H1 (cell line): ENCODE measurements around the gene GREB1L. TPM values are rescaled to one million over a fixed set of nuclear protein-coding genes. Genes with fewer than 3 reads are reported as not detected.

ENCODE experiments used
- CTCF ChIA-PET: fragments of 300-600 bp; sonication (Branson Sonifier 250); formaldehyde crosslinking; loops from one replicate; lab custom pipeline; 2021; ENCODE audit not compliant: partially characterized antibody; lab: Charles Lee
- POLR2A ChIA-PET: fragments of 300-600 bp; sonication (Branson Sonifier 250); formaldehyde crosslinking; loops from one replicate; lab custom pipeline; 2021; ENCODE audit warnings: inconsistent platforms; ENCODE audit not compliant: partially characterized antibody; lab: Charles Lee
- DNase-seq, 2 experiments: peaks; one replicate each; pipeline versions ENCODE4 v3.0.0 to v3.0.0-alpha.2; 2010 to 2022; ENCODE audit warnings: low spot score in 2 of 2, low read depth in 1 of 2, mixed read lengths in 1 of 2
- FAIRE-seq: peaks from 2 replicates; lab custom pipeline; 2011; peaks lifted over from hg19 to GRCh38; lab: Jason Lieb, UNC
- H2AFZ ChIP-seq: 2 replicates; pipeline ENCODE4 v1.8.1; 2012; ENCODE audit warnings: low read length, inconsistent platforms
- H2AK5ac ChIP-seq: 2 replicates; pipeline ENCODE4 v1.6.1; 2013; ENCODE audit warnings: low read depth, low read length
- H2BK120ac ChIP-seq: replicated peaks from 2 replicates; pipeline ENCODE3; 2013; ENCODE audit warnings: low read depth, low read length, inconsistent platforms
- H2BK12ac ChIP-seq: 2 replicates; pipeline ENCODE4 v1.6.1; 2013; ENCODE audit warnings: low read depth, low read length
- H2BK15ac ChIP-seq: 2 replicates; pipeline ENCODE4 v1.6.1; 2013; ENCODE audit warnings: low read length
- H2BK20ac ChIP-seq: 2 replicates; pipeline ENCODE4 v1.6.1; 2013; ENCODE audit warnings: low read length
- H2BK5ac ChIP-seq: 2 replicates; pipeline ENCODE4 v1.6.1; 2013; ENCODE audit warnings: low read depth, low read length
- H3K14ac ChIP-seq: 2 replicates; pipeline ENCODE4 v1.6.1; 2013; ENCODE audit warnings: inconsistent platforms; ENCODE audit not compliant: insufficient read length
- H3K18ac ChIP-seq: 2 replicates; pipeline ENCODE4 v1.6.1; 2013; ENCODE audit warnings: low read length; ENCODE audit errors: extremely low read depth
- H3K23ac ChIP-seq: 2 replicates; pipeline ENCODE4 v1.6.1; 2013; ENCODE audit warnings: inconsistent platforms; ENCODE audit not compliant: insufficient read length
- H3K23me2 ChIP-seq: 2 replicates; pipeline ENCODE4 v1.6.1; 2013; ENCODE audit warnings: low read depth, low read length
- H3K27ac ChIP-seq: 2 replicates; pipeline ENCODE4 v1.6.1; 2011; ENCODE audit warnings: low read depth, low read length, inconsistent platforms
- H3K27me3 ChIP-seq, 4 experiments: replicated peaks in 1 of 4; 1 replicate in 1 of 4; 2 replicates in 3 of 4; pipeline versions ENCODE4 v1.6.1 to v1.8.1; 2011 to 2013; ENCODE audit warnings: low read length in 3 of 4, mild to moderate bottlenecking in 3 of 4, inconsistent platforms in 2 of 4, mixed read lengths in 2 of 4, moderate library complexity in 1 of 4; ENCODE audit not compliant: control insufficient read depth in 3 of 4, insufficient read depth in 3 of 4; ENCODE audit errors: extremely low read depth in 1 of 4
- H3K36me3 ChIP-seq, 4 experiments: 2 replicates each; pipeline versions ENCODE4 v1.6.1 to v1.8.1; 2011 to 2013; ENCODE audit warnings: mild to moderate bottlenecking in 4 of 4, low read length in 3 of 4, moderate library complexity in 2 of 4, control low read depth in 1 of 4, inconsistent platforms in 1 of 4; ENCODE audit not compliant: insufficient read depth in 4 of 4, control insufficient read depth in 2 of 4
- H3K4ac ChIP-seq: replicated peaks from 2 replicates; pipeline ENCODE3; 2013; ENCODE audit warnings: low read length, low read depth, mixed read lengths, inconsistent platforms; ENCODE audit not compliant: insufficient read length
- H3K4me1 ChIP-seq, 4 experiments: replicated peaks in 1 of 4; 1 replicate in 1 of 4; 2 replicates in 3 of 4; pipeline versions ENCODE4 v1.6.1 to v1.8.1; 2011 to 2013; ENCODE audit warnings: low read length in 3 of 4, inconsistent platforms in 2 of 4, mixed read lengths in 1 of 4; ENCODE audit not compliant: insufficient read depth in 4 of 4, control insufficient read depth in 3 of 4
- H3K4me2 ChIP-seq, 2 experiments: 2 replicates each; pipeline versions ENCODE4 v1.6.1 to v1.8.1; 2011 to 2013; ENCODE audit warnings: low read depth in 2 of 2, low read length in 2 of 2, control low read depth in 1 of 2, inconsistent platforms in 1 of 2, mild to moderate bottlenecking in 1 of 2; ENCODE audit not compliant: insufficient read depth in 1 of 2
- H3K4me3 ChIP-seq, 4 experiments: fragments of 200-600, 300-600 bp in 1 of 4; sonication (generic), shearing (Covaris generic), sonication (Bioruptor Twin) in 1 of 4; 2 replicates each; pipeline versions ENCODE4 v1.5.1 to v1.8.1; 2011 to 2016; ENCODE audit warnings: low read length in 4 of 4, low read depth in 3 of 4, control low read depth in 2 of 4, inconsistent platforms in 2 of 4, mild to moderate bottlenecking in 2 of 4, mixed read lengths in 1 of 4, moderate library complexity in 1 of 4; ENCODE audit not compliant: insufficient read depth in 2 of 4; ENCODE audit errors: extremely low read depth in 1 of 4
- H3K56ac ChIP-seq: replicated peaks from 2 replicates; pipeline ENCODE3; 2013; ENCODE audit warnings: low read depth, mild to moderate bottlenecking, mixed read lengths, low read length, inconsistent platforms; ENCODE audit not compliant: insufficient read length
- H3K79me1 ChIP-seq: 2 replicates; pipeline ENCODE4 v1.6.1; 2013; ENCODE audit warnings: low read depth, low read length, control low read depth
- H3K79me2 ChIP-seq, 2 experiments: 2 replicates each; pipeline versions ENCODE4 v1.6.1 to v1.8.1; 2012 to 2013; ENCODE audit warnings: low read length in 2 of 2, mild to moderate bottlenecking in 2 of 2, inconsistent platforms in 1 of 2; ENCODE audit not compliant: insufficient read depth in 2 of 2, control insufficient read depth in 1 of 2
- H3K9ac ChIP-seq, 4 experiments: replicated peaks in 1 of 4; 1 replicate in 1 of 4; 2 replicates in 3 of 4; pipeline versions ENCODE4 v1.6.1 to v1.8.1; 2011 to 2013; ENCODE audit warnings: low read depth in 3 of 4, low read length in 3 of 4, control low read depth in 2 of 4, mild to moderate bottlenecking in 2 of 4, moderate library complexity in 2 of 4, inconsistent platforms in 1 of 4; ENCODE audit errors: extremely low read depth in 1 of 4
- H3K9me3 ChIP-seq, 2 experiments: 2 replicates each; pipeline versions ENCODE4 v1.6.1 to v1.8.1; 2012 to 2013; ENCODE audit warnings: mild to moderate bottlenecking in 2 of 2, moderate library complexity in 2 of 2, control low read depth in 1 of 2, inconsistent platforms in 1 of 2, low read depth in 1 of 2, low read length in 1 of 2, mixed read lengths in 1 of 2; ENCODE audit not compliant: insufficient read depth in 2 of 2
- H4K20me1 ChIP-seq, 2 experiments: replicated peaks in 1 of 2; 2 replicates each; pipeline versions ENCODE3 to v1.8.1; 2011 to 2013; ENCODE audit warnings: inconsistent platforms in 2 of 2, low read length in 2 of 2, mild to moderate bottlenecking in 1 of 2; ENCODE audit not compliant: insufficient read depth in 2 of 2, control insufficient read depth in 1 of 2
- H4K5ac ChIP-seq: 2 replicates; pipeline ENCODE4 v1.6.1; 2013; ENCODE audit warnings: low read length, low read depth, mixed read lengths, inconsistent platforms; ENCODE audit not compliant: insufficient read length
- H4K8ac ChIP-seq: 2 replicates; pipeline ENCODE4 v1.8.0; 2013; ENCODE audit warnings: mild to moderate bottlenecking, moderate library complexity, low read length, inconsistent platforms; ENCODE audit not compliant: insufficient read depth; ENCODE audit errors: extremely low read depth
- H4K91ac ChIP-seq: replicated peaks from 2 replicates; pipeline ENCODE3; 2013; ENCODE audit warnings: low read length, mixed read lengths, inconsistent platforms; ENCODE audit not compliant: insufficient read length
- RXRA ChIP-seq: IDR thresholded peaks from 2 replicates; pipeline ENCODE4 v1.6.1; 2011; ENCODE audit warnings: low read depth, mild to moderate bottlenecking, low read length, moderate library complexity; ENCODE audit not compliant: insufficient read depth
- SAP30 ChIP-seq: fragments of 300-600 bp; sonication (generic); IDR thresholded peaks from 2 replicates; pipeline ENCODE4 v1.7.1; 2012; ENCODE audit warnings: low read length, moderate library complexity, mild to moderate bottlenecking, inconsistent platforms; ENCODE audit not compliant: insufficient read depth, insufficient replicate concordance
- TEAD4 ChIP-seq: IDR thresholded peaks from 2 replicates; pipeline ENCODE4 v1.6.1; 2012; ENCODE audit warnings: low read depth, low read length, inconsistent platforms, mixed read lengths
- WGBS, 2 experiments: shearing (Covaris generic) in 1 of 2; methylation state at CpG; one replicate each; pipeline versions ENCODE4 v1.1.6 to v1.1.7; 2013 to 2015; ENCODE audit warnings: low lambda C conversion rate in 2 of 2, mixed read lengths in 2 of 2, inconsistent platforms in 1 of 2, low coverage in 1 of 2, missing lambda C conversion rate in 1 of 2; ENCODE audit not compliant: insufficient replicate concordance in 2 of 2, insufficient coverage in 1 of 2, insufficient read length in 1 of 2; ENCODE audit errors: extremely low coverage in 1 of 2, missing lambda C conversion rate in 1 of 2; 5-methylcytosine and 5-hydroxymethylcytosine counted together
- polyA plus RNA-seq, 7 experiments: library from polyadenylated mRNA; depleted of rRNA in 3 of 7; stranded (reverse) in 5 of 7; unstranded in 2 of 7; fragments of >200 nt in 5 of 7; fragments of 200-250 nt in 2 of 7; gene quantifications; 1 replicate in 5 of 7; 2 replicates in 1 of 7; 4 replicates in 1 of 7; pipeline versions ENCODE4 v1.2.1 to v1.2.3, GENCODE V29; 2011 to 2013; ENCODE audit warnings: missing spikeins in 2 of 7, mixed read lengths in 2 of 7
- total RNA-seq: library from RNA; stranded (reverse); fragmentation: NEBNext Ultra II Directional; extraction: Animal tissue kit (Norgen Biotek cat#: 25700); gene quantifications from 2 replicates; pipeline ENCODE4 v1.2.1, GENCODE V29; 2021

The GREB1L gene
- total and polyA plus RNA-seq, 2 of the 8 experiments (the other 6 are each of a cell fraction or from before 2014, with no cell fraction given), result 0.34 to 1.6 TPM

DNA sequence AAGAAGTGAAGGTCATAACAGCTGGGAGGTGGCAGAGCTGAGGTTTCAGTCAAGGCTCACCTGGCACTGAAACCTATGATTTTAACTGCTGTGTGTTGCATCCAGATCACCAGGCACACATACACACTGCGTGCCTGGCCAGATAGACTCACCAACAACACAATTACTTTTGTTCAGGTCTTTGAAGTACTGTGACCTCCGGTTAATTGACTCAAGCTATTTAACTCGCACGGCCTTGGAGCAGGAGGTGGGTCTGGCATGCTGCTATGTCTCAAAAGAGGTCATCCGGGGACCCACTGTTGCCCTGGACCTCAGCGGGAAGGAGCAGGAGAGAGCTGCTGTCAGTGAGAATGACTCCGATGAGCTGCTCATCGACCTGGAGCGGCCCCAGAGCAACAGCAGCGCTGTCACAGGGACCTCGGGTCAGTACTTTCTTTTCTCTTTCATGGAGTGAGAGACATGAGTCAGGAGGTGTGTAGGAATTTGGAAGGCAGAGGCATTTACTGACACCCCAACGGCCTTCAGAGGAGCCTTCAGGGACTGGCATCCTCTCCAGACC, 254.3 kb downstream of the GREB1L start:
- no peak for FAIRE-seq
- POLR2A ChIA-PET, result interaction anchor here (1.1 kb wide), 1 partner anchor 104 kb away, joined by 3 read pairs; the partner anchor contains the start of gene ESCO1

More for the DNA sequence above, 254.3 kb downstream of the GREB1L start:
- Histone ChIP-seq H3K18ac (no peak overlapping the region), H2AFZ (no peak overlapping the region), H3K23me2 (no peaks in the 10 kb centered on the region), H4K5ac (no peak overlapping the region), H3K23ac (no peak overlapping the region), H3K56ac (no peak overlapping the region), H4K91ac (no peak overlapping the region), H3K9me3 (no peaks in the 10 kb centered on the region), H2BK5ac (no peak overlapping the region), H3K79me2 (no peaks in the 10 kb centered on the region), H3K36me3 (0 out of 8 replicates have a peak, but pooled peaks cover 0 to 2% (median 0%) of the 10 kb centered on the region in 4 experiments), H2BK12ac (no peak overlapping the region), H3K27me3 (no peaks in the 10 kb centered on the region), H3K14ac (no peak overlapping the region), H3K79me1 (no peaks in the 10 kb centered on the region; the same call in 1 of the 2 replicates), H3K4me3 (no peak overlapping the region), H2BK20ac (no peak overlapping the region), H4K8ac (peak overlapping the region; percentile 18; the same call in 1 of the 2 replicates), H3K27ac (no peak overlapping the region), H4K20me1 (no peaks in the 10 kb centered on the region), H2BK120ac (no peak overlapping the region), H2AK5ac (no peak overlapping the region), H3K4ac (no peak overlapping the region), H3K9ac (no peak overlapping the region), H2BK15ac (no peak overlapping the region), H3K4me2 (no peak overlapping the region), H3K4me1 (no peaks in the 10 kb centered on the region; a peak in 1 of 7 replicates)
- DNase-seq, result no peak
- TF ChIP-seq RXRA (no peak), TEAD4 (no peak), SAP30 (no peak)
- CTCF ChIA-PET, result interaction anchor here (0.9 to 4.6 kb wide), 4 partner anchors 8 to 23 kb away, joined by 3 to 32 read pairs (median 6); no protein-coding TSS in a partner anchor
- 85% methylated on average over 12 of the region's 12 CpGs; no CpG with 5 or more reads in 1 of the 2 experiments for WGBS, 2 experiments
